Ovary (tissue), 3 donors: Measurements from ENCODE around the gene CLK3.
"Not testable (repeated sequence)": the region's sequence is repeated elsewhere in the genome, so short reads cannot be mapped to it uniquely, and the experiment has no call there.

Experiments used
- CTCF ChIP-seq, 3 donors: fragments of 450-650 bp in 2 of 3; fragments of 200-600 bp in 1 of 3; IDR thresholded peaks; one replicate each; pipeline versions ENCODE4 v1.5.1 to v1.8.0; 2016 to 2022; ENCODE audit warnings: antibody characterized with exemption in 3 of 3, mild to moderate bottlenecking in 1 of 3
- EP300 ChIP-seq: sonication (generic); formaldehyde crosslinking; IDR thresholded peaks from one replicate; pipeline ENCODE4 v1.6.1; 2017; ENCODE audit warnings: antibody characterized with exemption
- donor health status: DM: no; HTN: no; CAD: no.

GRCh38 chr15:74629696-74630095, 14.1 kb downstream of the CLK3 start:
- TF ChIP-seq CTCF (IDR thresholded peaks at IDR 0.05); EP300: not testable (repeated sequence)
